T-helper 22 cell (primary cell): ENCODE results near the gene SZT2.
"Not testable (repeated sequence)": the region's sequence is repeated elsewhere in the genome, so short reads cannot be mapped to it uniquely, and the experiment has no call there.

ENCODE experiments used
- DNase-seq: peaks from one replicate; pipeline ENCODE4 v3.0.0-alpha.2; 2020; ENCODE audit warnings: low read depth

Gene SZT2

DNA sequence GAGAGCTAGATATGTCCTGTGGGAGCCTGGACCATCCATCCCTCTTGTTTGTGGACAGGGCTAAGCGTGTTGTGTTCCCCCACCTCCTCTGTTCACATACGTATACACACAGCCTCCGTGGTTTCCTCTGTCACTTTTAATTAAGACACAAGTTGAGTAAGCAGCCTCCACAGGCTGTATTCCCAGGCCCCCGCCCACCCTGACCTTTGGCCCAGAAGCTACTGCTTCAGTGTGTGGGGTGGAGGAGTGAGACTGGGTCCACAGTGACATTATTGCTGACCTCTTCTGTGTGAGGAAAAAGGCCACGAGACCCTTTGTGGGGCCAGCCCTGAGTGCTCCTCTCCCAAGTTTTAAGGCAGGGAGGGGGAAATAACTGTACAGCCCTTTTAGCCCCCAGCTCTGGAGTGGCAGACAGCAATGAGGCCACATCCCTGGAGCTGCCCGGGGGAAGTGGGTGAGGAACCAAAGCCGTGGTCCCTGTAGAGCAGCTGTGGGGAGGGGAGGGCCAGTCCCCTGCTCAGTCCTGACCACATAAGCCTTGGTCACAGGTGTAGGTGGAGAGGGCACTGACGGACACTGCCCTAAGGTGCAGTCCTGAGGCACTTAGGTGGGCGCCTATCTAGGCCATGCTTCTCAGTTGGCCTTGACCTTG, 26.3 kb upstream of the SZT2 start:
- no peak for DNase-seq

DNA sequence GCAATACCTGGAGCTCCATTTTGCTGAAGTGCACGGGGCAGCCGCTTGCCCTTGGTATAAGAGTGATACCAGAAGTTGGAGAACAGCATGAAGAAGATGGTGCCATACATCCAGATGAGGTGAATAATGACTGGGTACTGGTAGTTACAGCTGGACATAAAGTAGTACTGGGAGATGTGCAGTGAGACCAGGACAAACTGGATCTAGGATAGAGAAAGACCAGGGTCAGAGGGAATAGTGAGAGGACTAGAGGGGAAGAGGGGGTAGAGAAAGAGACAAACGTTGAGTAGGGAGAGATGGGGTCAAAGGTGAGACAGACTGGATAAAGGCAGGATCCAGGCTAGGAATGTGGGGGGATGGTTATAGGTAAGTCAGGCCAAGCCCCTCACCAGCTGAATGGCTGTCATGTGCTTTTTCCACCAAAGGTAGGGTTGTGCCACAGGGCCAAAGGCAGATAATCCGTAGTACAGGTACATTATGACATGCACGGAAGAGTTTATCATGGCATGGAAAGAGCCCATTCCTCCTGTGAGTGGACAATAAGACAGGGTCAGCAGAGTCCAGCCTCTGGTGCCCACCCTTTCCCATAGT, 25.7 kb upstream of the SZT2 start:
- no peak for DNase-seq

DNA sequence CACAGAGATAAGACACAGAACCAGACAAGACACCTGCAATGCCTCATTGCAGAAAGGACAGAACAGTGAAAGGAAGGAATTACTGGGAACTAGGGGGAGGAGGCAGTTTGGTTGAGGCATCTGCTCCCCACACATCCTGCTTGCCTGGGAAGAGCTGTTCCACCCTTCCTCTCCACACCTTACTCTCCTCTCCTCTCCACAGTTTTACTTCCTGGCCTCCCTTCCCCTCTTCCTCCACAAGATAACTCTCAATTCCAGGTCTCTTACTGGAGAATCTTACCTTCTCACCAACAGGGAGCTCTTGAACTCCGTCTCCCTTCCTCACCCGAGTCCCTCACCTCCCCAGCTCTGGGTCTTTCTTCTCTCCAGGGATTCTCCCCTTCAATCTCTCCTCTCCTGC, 24.0 kb upstream of the SZT2 start:
- no peak for DNase-seq

DNA sequence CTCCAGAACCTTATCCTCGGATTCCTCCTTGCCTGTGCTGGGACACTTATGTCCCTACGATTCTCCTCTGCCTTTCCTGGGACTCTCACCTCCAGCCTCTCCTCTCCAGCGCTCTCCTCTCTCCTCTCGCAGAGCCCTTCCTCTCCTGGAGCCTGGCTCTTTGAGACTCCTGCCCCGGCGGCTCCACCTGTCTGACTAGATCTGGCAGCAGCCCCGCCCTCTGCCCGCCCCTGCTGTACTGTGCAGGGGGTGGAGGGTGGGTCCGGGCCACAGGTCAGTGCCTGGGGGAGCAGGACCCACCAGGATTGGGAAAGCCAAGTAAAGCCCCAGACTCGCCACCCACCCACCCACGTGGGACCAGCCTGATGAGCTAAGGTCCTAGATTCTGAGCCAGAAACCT, 23.5 kb upstream of the SZT2 start:
- no peak for DNase-seq

DNA sequence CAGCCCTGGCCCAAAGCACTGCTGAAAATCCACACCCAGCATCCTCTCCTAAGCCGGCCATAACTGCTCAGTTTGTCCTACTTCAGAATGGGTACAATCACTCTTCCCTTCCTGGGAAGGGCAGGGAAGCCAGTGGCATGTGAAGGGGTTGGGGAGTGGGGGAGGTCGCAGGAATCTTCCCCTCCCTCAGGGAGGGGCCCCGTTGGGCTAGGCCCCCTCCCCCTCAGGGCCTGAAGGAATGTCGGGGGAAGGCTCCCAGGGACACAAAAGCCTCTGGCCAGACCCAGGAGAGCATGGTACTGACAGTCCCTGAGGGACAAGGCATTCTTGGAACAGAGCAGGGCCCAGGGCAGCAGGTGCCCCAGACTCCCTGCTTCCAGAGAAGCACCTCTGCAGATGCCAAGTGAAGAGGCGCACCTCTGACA, 23.1 kb upstream of the SZT2 start:
- no peak for DNase-seq

DNA sequence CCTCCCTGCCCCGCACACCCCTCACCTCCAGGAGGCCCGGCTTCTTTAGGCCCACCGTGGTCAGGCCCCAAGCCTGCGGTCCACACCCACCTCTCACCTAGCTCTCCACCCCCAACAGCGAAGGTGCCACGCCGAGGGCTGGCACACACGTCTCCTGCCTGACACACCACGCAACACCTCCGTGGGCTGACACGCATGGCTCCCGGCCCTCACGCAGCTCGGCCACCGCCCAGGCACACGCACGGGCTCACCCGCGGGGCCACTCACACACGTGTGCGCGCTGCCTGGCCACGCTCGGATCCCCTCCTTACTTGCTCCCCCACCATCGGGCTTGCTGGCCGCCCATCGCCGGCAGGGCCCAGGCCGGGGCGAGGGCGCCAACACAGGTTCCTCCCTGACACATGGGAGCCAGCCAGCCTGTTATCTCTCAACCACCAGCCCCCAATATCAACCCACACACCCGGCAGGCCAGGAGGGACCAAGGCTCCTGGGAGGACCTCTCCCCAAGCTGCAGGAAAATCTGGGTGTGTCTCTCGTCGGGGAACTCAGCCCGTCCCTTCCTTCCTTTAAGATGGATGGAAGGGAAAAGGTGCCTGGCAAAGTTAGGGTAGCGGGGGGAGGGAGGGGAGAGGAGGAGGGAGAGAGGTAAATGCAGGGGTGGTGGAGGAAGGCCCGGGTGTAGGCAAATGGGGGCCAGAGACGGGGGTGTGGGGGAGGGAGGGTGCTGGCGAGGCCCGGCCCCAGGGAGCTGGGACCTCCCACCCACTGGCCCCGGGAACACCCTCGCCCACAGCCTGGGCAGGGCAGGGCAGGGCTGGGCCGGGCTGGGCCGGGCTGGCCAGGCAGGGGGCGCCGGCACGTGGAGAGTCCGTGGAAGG, 22.4 kb upstream of the SZT2 start:
- DNase-seq = no peak

DNA sequence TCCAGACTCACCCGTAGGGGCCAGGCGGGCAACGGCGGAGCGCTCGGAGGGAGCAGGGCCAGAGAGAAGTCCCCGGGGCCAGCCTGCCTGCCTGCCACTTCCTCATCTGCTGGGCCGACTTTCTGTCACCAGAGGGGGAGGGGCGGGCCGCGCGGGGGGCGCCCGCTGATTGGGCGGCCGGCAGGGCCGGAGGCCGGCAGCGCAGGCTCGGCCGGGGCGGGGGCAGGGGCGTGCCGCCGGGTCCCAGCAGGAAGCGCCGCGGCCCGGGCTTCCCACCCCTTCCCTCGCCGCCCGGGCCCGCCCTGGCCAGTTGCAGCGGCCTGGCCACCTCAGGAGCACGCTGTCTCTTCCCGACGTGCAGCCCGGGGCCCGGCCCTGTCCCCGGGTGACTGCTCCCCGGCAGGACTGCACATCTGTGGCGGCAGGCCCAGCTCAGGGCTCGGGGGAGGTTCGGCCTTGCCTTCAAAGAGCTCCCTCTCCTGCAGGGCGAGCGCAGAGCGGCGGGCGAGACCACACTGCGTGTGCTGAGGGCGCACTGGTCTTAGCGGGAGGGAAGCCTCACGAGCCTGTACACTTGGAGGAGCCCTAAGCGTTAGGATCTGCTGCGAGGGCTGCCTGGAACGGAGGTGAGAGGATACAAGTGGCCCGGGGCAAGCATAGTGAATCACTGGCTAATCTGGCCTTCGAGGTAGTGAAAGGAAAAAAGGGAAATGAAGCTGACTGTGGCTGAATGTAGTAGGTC, 21.6 kb upstream of the SZT2 start, which contains the start of gene ELOVL1:
TSS of gene ELOVL1 (minus strand) at position 108 of the 742 bp plus-strand sequence. CDS start 2,402 bp downstream, outside the sequence.
- DNase-seq = peak; percentile 75

DNA sequence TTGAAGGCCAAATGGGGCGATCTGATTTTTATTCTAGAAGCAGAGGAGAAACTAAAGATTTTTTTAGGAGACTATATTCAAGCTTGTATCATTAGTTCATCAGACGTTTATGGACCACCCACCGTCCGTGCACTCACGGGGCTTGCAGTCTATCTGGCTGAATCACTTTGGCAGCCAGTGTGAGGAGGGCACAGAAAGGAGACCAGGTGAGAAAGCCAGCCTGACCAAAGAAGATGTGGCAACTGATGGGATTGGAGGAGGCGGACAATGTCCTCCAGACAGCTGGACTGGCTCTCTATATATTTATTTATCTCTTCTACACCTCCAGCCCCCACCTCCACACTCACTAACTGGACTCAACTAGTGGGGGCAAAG, 21.1 kb upstream of the SZT2 start:
- no peak for DNase-seq

DNA sequence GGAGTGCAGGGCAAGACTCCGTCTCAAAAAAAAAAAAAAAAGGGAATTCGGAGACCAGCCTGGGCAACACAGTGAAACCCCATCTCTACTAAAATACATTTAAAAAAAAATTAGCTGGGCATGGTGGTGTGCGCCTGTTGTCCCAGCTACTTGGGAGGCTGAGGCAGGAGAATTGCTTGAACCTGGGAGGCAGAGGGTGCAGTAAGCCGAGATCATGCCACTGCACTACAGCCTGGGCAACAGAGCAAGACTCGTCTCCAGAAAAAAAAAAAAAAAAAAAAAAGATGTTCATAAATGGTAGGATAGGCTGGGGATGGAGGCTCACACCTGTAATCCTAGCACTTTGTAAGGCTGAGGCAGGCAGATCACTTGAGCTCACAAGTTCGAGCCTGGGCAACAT, 19.9 kb upstream of the SZT2 start:
- not testable (repeated sequence) for DNase-seq

DNA sequence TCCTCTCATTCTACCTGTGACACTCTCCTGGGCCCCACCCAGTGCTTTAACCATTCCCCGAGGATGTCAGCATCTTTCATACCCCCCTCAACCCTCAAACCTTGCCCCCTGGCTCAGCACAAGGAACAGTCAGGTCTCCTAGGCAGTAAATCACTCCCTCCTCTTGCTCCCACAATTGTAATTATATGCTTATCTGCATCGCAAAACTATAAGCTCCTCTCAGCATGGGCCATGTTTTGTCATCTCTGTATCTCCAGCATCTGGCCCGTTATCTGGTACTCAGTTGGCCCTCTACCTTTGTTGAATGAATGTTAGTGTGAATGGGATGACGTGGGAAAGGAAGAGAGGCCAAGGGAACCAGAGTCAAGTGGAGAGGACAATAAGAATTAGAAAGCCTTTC, 19.1 kb upstream of the SZT2 start:
- no peak for DNase-seq

DNA sequence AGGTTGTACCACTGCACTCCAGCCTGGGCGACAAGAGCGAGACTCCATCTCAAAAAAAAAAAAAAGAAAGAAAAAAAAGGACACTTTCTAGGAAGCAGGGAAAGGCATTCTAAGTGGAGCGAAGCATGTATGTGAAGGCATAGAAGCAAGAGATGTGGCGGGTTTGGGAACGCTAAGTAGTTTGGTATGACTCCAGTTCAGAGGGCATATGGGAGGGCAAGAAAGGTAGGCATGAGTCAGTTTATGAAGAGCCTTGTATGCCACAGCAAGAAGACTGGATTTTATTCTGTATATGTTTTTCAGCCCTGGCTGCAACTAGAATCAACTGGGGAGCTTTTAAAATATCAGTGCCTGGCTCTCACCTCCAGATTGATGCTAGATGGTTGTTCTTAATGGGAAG, 17.5 kb upstream of the SZT2 start:
- DNase-seq = no peak

DNA sequence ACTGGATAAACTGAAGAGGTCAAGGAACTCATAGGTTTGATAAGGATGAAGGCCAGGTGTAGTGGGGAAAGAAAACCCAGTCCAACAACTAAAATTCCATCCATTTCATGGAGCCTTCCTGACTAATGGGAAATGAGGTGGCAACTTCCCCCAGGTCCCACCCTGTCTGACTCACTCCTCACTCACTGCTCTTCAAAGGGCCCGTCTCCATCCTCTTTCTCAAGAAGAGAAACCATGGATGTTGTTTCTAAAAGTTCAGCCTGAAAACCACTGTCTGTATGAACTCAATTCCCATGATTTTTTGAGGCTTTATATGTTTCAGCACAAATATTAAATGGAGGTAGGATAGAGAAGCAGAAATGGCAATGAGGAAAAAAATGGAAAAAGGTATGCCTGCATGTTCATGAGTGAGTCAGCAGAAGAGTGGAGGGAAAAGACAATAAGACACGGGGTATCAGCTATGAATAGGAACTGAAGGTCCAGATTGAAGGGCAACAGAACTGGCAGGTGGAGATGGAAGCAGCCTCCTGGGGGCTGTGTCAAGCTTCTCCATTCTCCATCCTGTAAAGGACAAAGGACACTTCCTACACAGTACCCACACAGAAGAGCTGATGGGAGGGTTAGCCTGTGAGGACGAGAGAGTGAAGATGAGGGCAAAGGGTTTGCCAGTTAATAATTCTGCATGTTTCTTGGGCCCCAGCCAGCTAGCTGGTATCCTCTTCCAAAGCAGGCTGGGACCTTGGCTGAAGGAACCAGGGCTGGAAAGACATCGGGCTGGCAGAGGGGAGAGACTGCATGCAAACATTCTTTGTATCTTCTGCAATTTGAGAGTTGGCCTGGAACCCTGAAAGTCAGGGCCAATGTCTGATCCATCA, 16.4 kb upstream of the SZT2 start:
- no peak for DNase-seq

DNA sequence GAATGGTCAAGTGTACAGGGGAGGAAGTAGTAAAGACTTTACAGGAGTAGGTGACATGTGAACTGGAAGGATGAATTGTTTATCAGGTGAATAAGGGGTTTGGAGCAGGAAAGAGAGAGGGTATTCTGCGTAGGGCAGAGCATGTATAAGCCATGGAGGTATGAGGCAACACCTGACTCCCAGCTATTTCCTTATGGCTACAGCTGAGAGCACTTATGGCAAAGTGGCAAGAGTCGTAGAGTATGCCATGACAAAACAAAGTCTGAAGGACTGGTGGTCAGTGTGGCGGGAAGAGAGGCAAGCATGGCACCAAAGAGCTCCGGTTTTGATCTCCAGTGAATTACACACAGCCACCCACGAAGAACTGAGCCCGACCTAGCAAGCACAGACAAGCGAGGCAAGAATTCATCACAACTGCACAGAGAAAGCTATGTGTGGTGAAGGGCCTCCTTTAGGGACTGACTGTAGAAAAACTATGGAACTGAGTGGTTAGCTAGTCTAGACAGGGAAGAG, 12.9 kb upstream of the SZT2 start:
- DNase-seq = no peak

DNA sequence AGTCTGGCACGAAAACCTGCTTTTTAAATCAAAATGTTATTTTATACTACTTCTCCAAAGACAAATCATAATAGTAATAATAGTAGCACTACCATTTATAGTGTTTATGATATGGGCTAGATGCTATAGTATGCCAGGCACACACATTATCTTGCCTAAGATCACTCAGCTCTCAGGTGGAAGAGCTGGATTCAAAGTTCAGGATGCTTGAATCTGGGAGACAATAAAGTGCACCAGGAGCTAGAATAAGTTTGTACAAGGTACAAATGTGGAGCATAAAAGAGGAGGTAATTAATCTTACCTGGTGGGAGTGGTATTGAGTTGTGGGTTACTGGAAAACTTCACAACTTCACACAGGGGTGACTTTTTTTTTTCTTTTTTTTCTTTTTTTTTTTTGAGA, 11.9 kb upstream of the SZT2 start:
- no peak for DNase-seq

DNA sequence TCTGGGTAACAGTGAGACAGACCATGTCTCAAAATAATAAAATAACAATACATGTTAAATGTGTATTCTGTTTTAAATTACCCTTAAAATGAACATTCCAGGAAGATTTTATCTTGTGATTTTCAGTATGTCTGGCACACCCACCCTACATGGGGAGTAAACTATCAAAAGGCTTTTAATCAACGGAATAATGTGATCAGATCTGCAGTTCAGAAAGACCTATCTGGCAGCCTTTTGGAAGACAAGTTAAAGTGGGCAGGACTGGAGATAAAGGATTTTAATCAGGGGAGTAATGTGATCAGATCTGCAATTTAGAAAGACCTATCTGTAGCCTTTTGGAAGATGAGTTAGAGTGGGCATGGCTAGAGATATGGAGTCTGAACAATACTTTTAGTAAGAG, 10.2 kb upstream of the SZT2 start:
- DNase-seq = no peak

DNA sequence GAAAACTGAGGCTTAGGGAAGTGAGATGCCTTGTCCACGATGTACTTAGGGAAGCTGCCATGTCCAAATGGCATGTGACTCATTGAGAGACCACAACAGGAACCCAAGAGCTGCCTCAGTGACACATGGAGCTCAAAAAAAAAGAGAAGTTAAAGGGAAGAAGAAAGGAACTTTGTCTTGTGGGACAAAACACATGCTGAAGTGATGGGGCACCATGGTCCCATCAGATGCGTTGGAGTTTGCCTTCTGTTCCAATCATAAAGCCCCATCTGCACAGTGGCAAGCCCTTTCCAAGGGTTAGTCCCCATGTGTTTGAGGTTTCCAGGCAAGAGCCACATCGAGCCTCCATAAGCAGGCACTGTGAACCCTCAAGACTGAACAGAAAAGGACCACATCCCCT, 8.1 kb upstream of the SZT2 start:
- DNase-seq = no peak

DNA sequence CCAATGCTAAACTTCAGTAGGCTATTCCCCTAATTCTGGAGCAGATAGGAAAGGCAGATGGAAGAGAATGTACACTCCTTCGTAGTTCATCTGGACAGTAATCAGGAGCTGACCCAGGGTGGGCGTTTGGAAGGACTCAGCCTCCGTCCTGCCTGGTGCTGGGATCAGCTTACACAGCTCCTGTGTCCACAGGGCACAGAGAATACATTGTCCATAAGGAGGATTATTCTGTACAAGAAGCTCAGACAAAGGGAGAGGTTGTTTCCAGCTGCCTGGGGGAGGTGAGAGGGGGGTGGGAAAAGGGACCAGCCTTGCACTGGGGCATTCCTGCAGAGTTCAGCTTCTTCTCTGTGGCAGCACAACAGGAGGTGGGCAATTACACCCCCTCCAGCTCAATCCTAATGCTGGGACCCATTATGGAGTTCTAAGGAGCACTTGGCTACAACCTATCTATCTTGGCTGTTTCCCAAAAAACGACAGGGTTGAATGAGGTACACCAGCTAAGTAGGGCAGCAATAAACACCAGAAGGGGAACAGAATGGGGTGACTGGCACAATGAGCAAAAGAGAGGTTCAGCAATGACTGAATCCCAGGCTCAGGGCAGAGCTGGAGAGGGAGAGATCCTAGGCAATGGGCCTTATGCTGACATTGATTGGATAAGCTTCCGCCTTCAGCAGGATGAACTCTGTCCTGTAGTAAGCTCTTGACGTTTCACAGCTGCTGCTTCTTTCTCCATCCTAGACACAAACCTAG, 7.5 kb upstream of the SZT2 start:
- no peak for DNase-seq

DNA sequence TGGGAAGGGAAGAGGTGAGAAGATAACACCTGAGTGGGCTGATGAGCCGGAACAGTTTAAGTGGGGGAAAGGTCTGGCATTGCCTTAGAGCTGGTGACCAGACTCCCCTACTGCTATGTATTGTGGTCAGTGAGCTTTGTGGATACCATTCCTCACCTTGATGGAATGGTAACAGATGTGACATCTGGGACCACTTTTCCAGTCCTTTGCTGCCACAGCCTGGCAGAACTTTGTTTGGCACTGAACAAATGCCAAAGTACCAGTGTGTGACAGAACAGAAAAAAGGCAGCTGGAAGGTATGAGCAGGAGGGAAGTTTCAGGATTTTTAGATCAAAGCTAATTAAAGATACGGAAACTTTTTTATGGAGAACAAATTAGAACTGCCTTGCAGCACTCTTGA, 6.2 kb upstream of the SZT2 start:
- DNase-seq = no peak

DNA sequence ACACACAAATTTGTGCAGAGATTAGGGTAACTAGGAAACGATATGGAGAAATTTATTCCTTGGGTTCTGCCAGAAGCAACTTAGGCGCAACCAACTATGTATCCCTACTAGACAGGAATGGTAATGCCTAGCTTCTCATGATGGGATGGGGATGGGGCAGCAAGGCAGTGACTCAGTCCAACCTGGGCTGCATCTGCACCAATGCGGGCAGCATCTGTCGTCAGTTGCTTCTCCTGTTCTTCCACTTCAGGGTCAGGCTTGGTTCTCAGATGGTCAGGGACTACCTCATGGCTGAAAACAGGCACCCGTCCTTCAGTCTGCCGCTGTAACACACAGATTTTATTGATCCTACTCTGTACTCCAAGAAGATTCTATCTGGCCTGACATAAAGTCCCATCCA, 3.0 kb upstream of the SZT2 start:
- DNase-seq = no peak

DNA sequence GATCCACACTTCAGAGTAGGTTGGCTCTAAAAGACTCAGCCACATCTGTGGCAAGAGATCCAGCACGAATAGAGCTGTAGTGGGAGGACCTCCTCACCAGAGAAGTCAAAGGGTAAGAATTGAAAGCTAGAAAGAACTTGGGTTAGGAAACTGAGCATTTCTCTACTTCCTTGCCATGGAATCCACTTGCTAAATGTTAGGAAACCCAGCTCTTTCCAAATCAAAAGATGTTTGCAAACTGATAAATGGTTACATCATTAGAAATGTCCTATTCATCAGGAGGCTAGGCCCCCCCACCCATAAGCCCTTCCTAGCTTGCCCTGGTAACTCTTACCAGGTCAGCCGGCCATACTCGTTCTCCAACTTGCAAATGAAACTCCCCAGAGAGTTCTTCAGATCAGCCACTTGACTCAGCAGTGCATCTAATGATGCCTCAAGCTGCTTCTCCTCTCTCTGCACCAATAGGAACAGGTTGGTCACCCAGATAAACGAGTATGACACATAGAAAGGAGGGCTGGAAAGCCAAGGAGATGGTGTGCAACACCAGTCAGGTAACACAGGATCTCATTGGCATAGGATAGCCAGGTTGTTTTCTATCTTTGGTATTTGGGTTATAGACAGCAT, 1.6 kb upstream of the SZT2 start:
- DNase-seq = no peak
